ENCODE data around the gene PEX14.
A peak's percentile ranks its signal among the peaks of the same experiment; 100 is the strongest.
"Not testable (repeated sequence)": the region's sequence is repeated elsewhere in the genome, so short reads cannot be mapped to it uniquely, and the experiment has no call there.

The PEX14 gene

GRCh38 chr1:10474613-10475507, at the start of gene PEX14:
PEX14 (plus strand) TSS chr1:10474950; CDS start chr1:10474967, 17 bp downstream.
- DNase-seq (ENCODE audit: low read depth): peak; percentile 67

- not testable (repeated sequence) for DNase-seq (ENCODE audit: low read depth)
These were observed 48.8 kb upstream of the PEX14 start for GRCh38 chr1:10425826-10426534.

- not testable (repeated sequence) for DNase-seq (ENCODE audit: low read depth)
These were observed 48.3 kb upstream of the PEX14 start for GRCh38 chr1:10426535-10426848.

- DNase-seq (ENCODE audit: low read depth): no peak
These were observed 45.8 kb upstream of the PEX14 start for GRCh38 chr1:10428984-10429383.

GRCh38 chr1:10429868-10430215, 44.9 kb upstream of the PEX14 start:
- DNase-seq (ENCODE audit: low read depth): no peak

- DNase-seq (ENCODE audit: low read depth): peak; percentile 89
These were observed 44.3 kb upstream of the PEX14 start, which contains the start of gene CENPS for GRCh38 chr1:10430216-10431069. CENPS (plus strand) TSS chr1:10430433; CDS start chr1:10430518, 85 bp downstream.

- no peak for DNase-seq (ENCODE audit: low read depth)
These were observed 43.5 kb upstream of the PEX14 start for GRCh38 chr1:10431070-10431730.

GRCh38 chr1:10432910-10433700, 41.6 kb upstream of the PEX14 start:
- DNase-seq (ENCODE audit: low read depth): no peak

- no peak for DNase-seq (ENCODE audit: low read depth)
These were observed 41.0 kb upstream of the PEX14 start for GRCh38 chr1:10433790-10434189.

GRCh38 chr1:10434590-10434989, 40.2 kb upstream of the PEX14 start:
- DNase-seq (ENCODE audit: low read depth): no peak

- no peak for DNase-seq (ENCODE audit: low read depth)
These were observed 37.7 kb upstream of the PEX14 start for GRCh38 chr1:10437052-10437451.

- no peak for DNase-seq (ENCODE audit: low read depth)
These were observed 36.0 kb upstream of the PEX14 start for GRCh38 chr1:10438677-10439163.

- DNase-seq (ENCODE audit: low read depth): no peak
These were observed 34.4 kb upstream of the PEX14 start for GRCh38 chr1:10440305-10440704.

- no peak for DNase-seq (ENCODE audit: low read depth)
These were observed 34.0 kb upstream of the PEX14 start for GRCh38 chr1:10440794-10441193.

GRCh38 chr1:10444248-10444647, 30.5 kb upstream of the PEX14 start:
- DNase-seq (ENCODE audit: low read depth): no peak

- DNase-seq (ENCODE audit: low read depth): no peak
These were observed 29.9 kb upstream of the PEX14 start for GRCh38 chr1:10444795-10445397.

GRCh38 chr1:10446790-10447422, 27.8 kb upstream of the PEX14 start:
- DNase-seq (ENCODE audit: low read depth): no peak

GRCh38 chr1:10449751-10450150, 25.0 kb upstream of the PEX14 start, which contains the start of gene CORT:
CORT (plus strand) TSS chr1:10450031; CDS start chr1:10450224, 193 bp downstream.
- no peak for DNase-seq (ENCODE audit: low read depth)

- no peak for DNase-seq (ENCODE audit: low read depth)
These were observed 24.5 kb upstream of the PEX14 start for GRCh38 chr1:10450156-10450814.
